Measurements from ENCODE around the gene FCRL2.

FCRL2 gene, protein sequence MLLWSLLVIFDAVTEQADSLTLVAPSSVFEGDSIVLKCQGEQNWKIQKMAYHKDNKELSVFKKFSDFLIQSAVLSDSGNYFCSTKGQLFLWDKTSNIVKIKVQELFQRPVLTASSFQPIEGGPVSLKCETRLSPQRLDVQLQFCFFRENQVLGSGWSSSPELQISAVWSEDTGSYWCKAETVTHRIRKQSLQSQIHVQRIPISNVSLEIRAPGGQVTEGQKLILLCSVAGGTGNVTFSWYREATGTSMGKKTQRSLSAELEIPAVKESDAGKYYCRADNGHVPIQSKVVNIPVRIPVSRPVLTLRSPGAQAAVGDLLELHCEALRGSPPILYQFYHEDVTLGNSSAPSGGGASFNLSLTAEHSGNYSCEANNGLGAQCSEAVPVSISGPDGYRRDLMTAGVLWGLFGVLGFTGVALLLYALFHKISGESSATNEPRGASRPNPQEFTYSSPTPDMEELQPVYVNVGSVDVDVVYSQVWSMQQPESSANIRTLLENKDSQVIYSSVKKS

DNA sequence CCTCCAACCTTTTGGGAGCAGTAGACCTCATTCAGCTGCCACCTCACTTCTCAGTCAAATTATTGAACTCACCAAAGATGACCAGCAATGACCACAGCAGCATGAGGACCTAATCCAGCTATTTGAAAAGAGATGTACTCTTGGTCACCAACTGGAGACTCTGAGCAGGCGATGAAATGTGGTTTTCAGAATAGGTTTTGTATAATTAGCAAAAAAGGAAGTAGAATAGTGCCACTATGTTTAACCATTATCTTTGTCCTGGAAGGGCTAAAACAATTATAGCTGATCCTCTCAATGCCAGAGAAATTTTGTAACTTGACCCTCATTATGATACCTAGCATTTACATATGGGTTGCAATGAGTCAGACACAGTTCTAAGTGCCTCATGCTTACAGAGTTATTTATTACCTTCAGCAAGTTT is at the start of gene FCRL2:
TSS of gene FCRL2 (minus strand) at position 162 of the 421 bp plus-strand sequence. CDS start at position 103, 59 bp downstream.
- DNase-seq, result no peak

DNA sequence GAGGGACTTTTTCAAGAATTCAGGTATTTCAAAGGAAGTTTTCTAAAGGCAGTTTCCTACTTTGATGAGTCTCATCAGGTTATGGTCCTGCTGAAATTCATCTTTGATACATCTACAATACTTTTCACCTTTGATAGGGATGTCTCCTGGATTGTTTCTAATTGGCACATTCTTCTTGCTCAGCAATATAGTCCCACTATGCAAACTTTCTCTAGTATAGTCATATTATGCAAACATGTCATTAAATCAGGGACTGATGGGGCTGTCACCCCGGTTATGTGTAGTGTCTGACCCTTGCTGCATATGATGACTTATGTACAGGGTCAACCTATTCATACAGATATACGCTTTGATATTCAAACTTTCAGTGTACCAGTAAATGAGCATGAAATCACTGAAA is 43.4 kb upstream of the FCRL2 start:
- DNase-seq, result no peak

DNA sequence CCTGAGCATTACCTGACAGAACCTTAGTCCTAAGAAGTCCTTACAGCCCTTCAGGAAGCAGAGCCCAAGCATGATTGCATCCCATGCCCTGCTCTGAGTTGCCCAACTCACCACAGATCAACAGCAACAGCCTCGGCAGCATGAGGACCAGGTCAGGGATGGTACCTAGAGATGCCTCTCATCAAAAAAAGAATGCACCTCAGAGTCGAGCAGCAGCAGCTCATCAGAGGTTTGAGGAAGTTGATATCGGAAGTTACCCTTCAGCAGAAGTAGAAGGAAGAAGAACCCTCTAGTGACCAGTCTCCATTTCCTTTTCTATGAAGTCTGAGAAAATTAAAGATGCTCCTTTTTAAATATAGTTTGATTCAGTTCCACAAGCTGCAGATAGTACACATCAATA is 43.0 kb upstream of the FCRL2 start, which contains the start of gene FCRL1:
TSS of gene FCRL1 (minus strand) at position 225 of the 400 bp plus-strand sequence. CDS start at position 142, 83 bp downstream.
- no peak for DNase-seq

DNA sequence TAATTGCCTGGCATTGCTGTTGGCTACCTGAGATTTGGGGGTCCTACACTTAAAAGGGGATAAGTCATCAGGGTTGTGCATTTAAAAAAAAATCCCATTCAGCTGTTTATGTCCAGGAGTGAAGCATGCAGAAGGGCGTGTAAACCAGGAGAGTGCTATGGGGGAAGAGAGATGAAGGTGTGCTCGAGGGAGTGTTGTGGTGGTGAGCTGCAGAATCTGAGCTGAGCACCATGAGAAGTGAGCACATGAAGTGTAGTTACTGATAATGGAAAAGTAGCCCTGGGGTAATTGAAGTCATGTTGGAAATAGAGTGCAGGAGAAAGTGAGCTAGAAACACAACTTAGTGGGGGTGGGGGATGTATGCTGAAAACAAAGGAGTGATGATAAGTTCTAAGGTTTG is 42.3 kb upstream of the FCRL2 start:
- DNase-seq, result no peak

DNA sequence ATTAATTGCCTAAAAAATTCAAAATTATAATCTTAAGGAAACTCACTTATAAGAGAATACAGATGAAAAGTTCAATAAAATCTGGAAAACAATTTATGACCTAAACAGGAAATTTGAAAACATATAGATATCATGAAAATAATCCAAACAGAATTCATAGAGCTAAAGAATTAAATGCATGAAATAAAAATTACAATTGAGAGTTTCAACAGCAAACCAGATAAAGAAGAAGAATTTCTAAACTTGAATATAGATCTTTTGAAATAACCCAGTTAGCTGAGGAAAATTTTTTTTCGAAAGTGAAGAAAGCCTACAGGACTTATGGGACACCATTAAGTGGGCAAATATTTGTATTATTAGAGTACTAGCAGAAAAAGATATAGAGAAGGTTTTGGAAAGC is 36.3 kb upstream of the FCRL2 start:
- no peak for DNase-seq

DNA sequence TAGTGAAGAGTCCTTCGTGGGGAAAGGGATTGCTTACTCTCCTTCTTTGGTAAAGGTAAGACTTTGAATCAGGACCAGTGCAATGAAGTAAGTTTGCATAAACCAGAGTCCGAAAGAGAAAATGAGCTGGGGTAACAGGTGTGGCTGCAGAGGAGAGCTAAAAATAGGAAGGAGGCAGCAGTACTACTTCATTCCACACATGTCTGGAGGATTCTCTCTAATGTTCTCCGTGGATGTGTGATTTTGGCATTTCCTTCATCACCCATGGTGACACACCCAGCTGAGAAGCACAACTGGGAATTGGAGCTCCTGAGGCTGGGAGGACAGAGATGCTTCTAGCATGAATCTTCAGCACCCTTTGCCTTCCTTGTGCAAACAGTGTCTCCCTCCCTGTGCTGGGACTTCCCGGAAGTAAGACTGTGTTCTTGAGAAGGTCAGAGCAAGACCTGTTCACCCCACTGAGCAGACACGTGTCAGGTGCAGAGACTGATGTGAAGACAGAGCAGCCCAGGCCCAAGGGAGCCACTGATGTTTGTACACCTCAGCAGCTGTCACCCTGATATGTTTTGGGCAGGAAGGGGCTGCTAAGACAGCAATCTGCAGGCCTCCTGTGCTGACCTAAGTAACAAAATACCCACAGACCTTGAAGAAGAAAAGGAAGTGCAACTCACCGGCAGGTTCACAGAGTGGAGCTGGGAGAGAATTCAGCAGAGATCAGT is 29.7 kb upstream of the FCRL2 start:
- no peak for DNase-seq

DNA sequence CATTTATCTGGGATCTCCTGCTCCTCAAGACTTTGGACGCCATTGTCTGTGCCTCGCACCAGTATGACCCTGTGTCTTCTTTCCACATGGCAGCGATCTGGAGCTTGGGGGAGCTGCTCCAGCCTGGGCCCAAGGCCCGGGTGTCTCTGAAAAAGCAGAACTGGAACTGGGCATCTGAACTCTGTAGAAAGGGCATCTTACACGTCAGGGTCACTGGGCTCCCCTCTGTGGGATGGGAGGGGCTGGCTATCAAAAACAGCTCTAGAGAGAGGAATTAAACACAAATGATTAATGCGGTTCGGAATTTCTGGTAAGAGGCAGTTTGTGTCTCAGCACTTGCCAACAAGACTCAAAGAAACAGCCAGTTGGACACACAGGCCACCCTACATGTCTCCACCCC is 26.9 kb upstream of the FCRL2 start:
- no peak for DNase-seq

DNA sequence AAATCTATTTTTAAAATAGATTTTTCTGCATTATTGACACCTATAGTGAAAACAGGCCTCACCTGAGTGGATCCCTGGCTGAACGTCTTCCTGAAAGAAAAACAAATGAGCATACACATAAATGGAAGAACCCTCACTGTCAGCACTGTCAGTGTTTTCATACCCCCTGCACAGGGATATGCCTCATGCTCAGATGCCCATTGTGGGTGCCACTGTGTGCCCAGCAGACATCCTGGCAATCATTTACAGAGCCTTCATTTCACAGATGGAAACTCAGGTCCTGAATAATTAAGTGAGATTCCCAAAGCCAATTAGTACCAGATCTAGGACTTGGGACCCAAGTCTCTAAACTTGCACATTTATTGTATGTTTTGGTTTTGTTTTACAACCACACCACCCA is 23.1 kb upstream of the FCRL2 start:
- DNase-seq, result no peak

DNA sequence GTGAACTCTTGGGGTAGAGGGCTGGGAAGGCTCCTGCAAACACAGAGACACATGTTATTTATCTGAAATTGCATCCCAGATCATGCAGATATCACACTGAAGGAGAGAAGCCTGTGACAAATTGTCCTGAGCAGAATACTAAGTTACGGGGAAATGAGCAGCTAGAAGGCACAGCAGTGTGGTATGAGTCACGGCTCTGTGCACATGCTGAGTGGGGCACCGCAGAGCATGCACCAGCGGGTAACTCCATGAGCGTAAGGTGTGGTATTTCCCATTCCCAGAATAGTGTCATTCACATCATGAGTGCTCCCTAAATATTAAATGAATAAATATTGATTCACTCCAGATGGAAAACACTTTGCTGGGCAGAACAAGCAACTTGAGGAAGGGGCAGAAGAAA is 21.3 kb upstream of the FCRL2 start:
- no peak for DNase-seq

DNA sequence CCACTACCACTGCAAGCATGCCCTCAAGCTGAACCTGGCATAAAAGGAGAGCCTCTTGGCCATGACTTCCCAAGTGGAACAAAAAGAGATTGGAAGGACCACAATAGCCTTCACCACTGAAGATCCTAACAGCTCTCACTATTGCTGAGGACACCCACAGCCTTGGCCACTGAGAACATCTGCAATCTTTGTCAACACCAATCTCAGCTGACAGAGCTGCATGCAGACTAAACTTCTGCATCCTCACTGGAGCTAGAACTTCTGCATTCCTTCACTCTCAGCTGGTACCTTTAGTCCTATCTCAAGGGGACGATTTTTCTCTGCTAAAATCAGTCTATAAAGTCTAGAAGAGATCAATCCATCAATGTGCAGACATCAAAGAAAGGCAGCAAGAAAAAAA is 8.3 kb upstream of the FCRL2 start:
- DNase-seq, result no peak

DNA sequence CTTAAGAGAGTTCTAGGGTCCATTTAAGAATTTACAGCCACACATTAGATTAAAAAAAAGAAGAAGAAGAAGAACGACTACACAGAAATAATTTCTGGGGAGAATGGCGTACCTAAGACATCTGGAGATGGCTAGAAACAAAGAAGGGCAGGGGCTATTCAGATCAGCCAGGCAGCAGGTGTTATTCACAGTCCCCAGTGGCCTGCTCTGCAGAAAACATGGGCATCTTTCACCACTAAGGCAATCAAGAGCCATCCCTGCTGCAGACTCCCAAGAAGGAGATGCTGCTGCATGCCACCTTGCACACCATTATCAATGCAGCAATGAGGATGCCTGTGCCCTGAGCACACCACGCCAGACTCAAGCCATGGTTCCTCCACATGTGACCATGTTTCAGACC is 7.9 kb upstream of the FCRL2 start:
- no peak for DNase-seq

DNA sequence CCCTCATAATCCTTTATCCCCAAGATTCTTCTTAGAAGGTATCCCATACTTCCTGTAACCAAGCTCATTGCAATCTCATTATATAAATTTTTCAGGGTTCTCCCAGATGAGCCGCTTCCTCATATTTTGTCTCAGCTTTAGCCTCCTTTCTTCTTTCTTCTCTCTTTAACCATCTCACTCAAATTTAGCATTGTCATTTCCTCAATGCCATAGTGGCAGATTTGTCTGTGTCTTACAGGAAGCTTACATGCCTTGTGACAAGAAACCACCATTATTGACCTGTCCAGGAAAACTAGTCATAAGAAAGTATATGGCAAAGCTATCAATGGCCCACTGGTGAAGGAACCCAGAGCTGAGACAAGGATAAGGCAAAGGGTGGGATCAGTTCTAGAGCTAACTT is 6.0 kb upstream of the FCRL2 start:
- no peak for DNase-seq

DNA sequence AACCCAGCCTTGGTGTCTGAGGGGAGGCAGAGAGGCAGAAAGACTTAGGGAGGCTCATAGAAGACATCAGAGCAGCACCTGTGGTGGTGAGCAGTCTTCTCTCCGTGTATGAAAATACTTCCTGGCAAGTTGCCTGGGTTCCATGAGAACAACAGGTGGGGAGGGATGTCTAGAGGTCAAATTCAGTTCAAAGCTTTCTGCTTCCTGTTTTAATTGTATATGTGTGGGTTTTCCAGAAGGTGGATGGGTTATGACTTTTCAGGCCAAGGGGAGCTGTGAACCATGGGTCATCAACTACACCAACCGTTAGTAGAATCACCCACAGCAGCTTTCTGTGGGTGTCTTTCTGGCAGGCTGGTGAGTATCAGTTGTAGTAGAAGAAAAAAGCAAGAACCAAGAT is 4.1 kb upstream of the FCRL2 start:
- DNase-seq, result peak; percentile 13

DNA sequence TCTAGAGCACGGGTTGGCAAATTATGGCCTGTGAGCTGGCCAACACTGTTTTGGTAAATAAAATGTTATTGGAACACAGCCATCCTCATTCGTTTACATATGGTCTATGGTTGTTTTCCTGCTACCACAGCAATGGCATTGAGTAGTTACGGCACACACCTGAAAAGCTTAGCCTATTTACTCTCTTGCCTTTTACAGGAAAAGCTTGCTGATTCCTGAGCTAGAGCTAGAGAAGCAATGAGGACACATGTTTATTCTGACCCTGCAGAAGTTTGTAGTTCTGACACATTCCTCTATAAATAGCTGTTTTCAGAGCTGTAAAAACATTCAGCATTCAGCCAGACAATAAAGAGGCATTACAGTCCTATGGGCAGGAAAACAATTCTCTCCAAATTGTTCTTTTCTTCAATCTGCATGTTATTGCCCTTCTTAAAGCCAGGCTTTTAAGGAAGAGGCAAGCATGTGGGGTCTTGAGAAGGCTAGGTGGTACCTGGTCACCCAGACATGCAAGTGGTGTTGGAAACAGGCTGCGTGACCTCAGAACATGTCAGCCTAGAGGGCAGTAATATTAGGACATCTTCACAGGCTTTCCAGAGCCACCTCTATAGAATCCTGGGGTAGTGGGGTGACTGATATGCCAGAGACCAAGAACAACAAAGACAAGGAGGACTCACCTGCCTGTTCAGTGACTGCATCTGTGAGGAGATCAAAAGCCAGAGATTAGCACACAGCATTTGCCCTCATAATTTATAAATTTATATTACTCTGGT is 1.6 kb downstream of the FCRL2 start:
- DNase-seq, result no peak

DNA sequence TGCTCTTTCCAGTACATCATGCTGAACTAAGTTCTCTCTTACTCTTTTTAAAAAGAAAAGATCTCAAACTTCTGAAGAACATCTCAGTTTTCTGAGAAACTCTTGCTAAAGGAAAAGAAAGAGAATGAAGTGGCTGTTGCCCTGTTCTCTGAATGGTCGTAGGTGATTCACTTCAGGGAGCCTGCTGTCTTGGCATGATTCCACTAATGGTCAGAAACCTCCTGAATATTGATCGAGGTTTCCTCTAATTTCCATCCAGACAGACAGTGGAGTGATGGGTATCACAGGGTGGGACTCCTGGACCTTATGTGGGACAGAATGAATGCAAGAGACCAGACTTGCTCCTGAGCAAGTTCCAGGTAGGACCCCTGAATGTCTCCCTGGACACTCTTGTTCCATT is 2.5 kb downstream of the FCRL2 start:
- DNase-seq, result no peak

DNA sequence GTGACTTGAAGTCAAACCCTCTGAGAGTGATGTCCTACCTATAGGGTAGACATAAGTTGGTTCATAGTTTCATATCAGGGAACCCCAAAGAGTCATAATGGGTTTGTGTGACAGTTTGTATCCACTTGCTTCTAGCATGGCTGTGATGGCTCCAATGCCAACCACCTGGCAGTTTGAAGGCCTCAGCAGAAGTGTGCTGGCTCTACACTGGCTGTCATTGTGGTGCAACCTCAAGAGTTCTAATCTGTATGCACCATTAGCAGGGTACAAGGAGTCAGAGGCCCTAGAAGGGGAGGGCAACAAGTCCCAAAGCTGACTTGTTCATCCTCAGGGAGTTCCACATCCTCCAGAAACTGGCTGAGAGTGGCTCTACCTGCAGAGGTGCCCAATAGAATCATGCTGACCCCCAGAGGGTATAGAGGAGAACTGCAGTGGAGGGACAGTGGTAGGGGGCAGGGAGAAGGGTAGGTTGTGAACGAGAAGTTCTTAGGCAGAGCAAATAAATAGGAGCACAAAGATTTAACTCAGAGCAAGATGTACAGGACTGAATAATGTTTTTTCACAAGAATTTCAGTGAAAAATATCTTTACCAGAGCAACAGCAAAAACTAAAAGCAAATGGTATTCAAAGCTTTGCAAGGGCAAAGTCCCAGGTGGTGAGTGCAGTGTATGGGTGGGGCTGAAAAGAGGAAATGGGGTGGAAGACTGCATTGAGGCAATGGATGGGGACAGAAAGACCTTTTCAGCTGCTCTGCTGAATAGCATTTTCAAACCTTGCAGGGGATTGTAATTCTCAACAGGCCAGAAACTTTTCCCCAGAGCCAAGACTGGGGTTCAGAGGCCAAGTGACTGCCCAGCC is 3.2 kb downstream of the FCRL2 start:
- peak; percentile 12 for DNase-seq

DNA sequence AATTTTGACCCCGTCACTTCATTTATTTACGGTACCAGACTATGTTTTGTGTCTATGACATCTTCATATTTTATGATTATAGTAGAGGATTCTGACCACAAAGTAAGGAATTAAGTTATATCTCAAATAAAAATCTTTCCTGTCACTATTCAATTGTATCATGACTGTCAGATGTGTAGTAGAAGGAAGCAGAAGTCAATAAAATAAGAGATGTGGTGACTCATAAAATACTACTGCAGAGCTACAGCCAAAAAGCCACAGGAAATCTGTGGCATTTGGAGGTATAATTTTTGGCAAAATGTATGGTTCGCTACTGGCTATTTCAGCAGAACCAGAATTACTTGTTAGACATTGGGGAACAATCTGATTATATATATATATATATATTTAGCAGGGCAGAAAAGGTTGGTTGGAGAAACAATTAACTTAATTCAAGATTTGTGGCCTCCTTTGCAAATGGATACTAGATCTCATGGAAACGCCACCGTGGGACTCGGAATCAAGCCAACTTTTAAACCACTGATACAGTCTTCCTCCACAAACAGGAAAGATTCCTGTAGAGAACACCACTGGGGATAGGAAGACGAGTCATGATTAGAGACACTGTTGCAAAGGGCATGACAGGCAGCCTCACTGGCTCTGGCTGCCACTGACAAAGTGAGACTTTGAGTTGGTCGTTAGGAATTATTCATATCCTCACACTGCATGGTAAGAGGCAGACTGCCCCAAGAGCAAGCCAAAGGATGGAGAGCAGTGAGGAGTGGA is 5.1 kb downstream of the FCRL2 start:
- DNase-seq, result no peak

DNA sequence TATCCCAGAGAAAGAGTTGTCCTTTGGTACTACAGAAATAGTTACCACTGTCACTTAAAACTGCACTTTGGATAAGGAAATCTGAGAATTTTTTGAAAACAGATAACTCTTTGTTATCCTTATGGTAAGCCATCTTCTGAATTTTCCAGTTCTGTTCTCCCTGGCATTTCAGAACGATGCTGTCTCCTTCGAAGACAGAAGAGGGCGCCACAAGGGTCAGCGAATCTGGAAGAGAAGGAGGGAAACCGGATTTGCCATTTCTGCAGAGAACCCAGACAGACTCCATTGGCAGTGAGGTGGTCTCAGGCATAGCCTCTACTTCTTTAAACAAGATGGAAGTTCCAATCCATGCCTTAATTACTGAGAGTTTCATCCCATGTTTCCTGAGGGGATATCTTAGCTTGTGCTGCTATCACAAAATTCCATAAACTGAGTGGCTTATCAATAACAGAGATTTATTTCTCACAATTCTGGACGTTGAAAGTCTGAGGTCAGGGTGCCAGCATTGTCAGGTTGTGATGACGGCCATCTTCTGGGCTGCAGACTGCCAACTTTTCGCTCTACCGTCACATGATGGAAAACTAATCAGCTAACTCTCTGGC is 6.4 kb downstream of the FCRL2 start:
- peak; percentile 27 for DNase-seq

DNA sequence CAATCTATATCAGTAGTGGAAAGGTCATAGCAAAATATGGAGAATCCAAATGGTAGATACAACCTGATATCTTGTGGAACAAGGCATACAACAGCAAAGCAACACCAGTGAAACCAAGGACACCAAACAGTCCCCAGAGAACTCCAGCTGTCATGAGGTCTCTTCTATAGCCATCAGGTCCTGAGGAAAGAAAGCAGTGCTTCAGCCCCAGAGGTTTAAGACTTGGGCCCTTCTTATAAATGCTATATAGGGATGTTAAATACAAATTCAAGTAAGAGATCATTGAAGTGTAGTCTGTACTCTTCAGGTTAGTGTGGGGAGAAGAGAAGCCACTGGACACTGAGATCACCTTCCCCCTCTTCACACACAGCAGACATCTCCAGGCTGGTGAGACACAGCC is 10.1 kb downstream of the FCRL2 start:
- no peak for DNase-seq

DNA sequence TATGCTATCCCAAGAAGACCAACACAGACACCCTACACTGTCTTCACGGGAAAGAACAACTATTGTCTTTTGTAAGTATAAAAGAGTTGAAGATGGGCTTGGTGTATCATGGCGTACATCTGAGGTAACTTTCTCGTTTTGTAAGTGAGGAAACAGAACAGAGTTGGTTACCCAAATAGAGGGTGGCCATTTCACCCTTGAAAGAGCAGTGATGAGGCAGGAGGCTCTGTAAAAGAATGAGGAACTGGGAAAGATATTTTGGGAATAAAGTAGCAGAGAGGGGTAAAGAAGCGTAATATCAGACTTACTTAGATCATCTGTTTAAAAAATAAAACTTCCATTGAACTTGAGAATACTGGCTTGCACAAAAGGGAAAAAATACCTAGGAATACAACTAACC is 18.9 kb downstream of the FCRL2 start:
- DNase-seq, result no peak

DNA sequence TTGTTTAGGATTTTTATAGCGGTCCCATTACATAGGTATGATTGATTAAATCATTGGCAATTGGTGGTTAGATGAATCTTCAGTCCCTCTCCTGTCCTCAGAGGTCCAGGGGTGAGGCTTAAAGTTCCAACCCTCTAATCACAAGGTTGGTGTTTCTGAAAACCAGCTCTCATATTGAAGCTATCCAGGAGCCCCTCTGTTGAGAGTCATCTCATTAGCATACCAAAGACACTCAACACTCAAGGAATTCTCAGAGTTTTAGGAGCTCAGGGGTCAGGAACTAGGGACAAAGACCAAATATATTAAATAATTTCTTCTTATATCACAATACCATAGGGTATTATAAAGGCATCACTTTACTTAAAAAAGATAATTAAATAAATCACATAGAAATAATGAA is 23.3 kb downstream of the FCRL2 start:
- DNase-seq, result no peak
